Neuronal stem cell (in vitro differentiated cells): Measurements from ENCODE around the gene RHOBTB3.

Experiments used
- DNase-seq: peaks from one replicate; pipeline ENCODE4 v3.0.0-alpha.2; 2013; ENCODE audit warnings: low spot score
- H2AFZ ChIP-seq: one replicate; pipeline ENCODE4 v1.6.1; 2013; ENCODE audit warnings: mild to moderate bottlenecking, low read length, inconsistent platforms
- H2AK5ac ChIP-seq: 2 replicates; pipeline ENCODE4 v1.6.1; 2013; ENCODE audit warnings: low read depth, mild to moderate bottlenecking, inconsistent platforms, low read length, moderate library complexity, mixed read lengths
- H2BK120ac ChIP-seq: 2 replicates; pipeline ENCODE4 v1.6.1; 2013; ENCODE audit warnings: low read depth, mild to moderate bottlenecking, inconsistent platforms, low read length, moderate library complexity, mixed read lengths
- H2BK12ac ChIP-seq: one replicate; pipeline ENCODE4 v1.6.1; 2013; ENCODE audit warnings: low read length, inconsistent platforms
- H2BK15ac ChIP-seq: 2 replicates; pipeline ENCODE4 v1.6.1; 2013; ENCODE audit warnings: mild to moderate bottlenecking, low read length, inconsistent platforms, mixed read lengths
- H2BK5ac ChIP-seq: one replicate; pipeline ENCODE4 v1.6.1; 2013; ENCODE audit warnings: inconsistent platforms, mild to moderate bottlenecking, low read length, moderate library complexity
- H3K14ac ChIP-seq: one replicate; pipeline ENCODE4 v1.6.1; 2013; ENCODE audit warnings: low read length, inconsistent platforms
- H3K18ac ChIP-seq: 2 replicates; pipeline ENCODE4 v1.6.1; 2013; ENCODE audit warnings: low read length, inconsistent platforms
- H3K23ac ChIP-seq: 2 replicates; pipeline ENCODE4 v1.6.1; 2013; ENCODE audit warnings: low read depth, mild to moderate bottlenecking, mixed read lengths, low read length, inconsistent platforms; ENCODE audit not compliant: poor library complexity
- H3K27ac ChIP-seq: replicated peaks from 3 replicates; pipeline ENCODE4 v1.5.1; 2013; ENCODE audit warnings: low read length, inconsistent platforms
- H3K27me3 ChIP-seq, 3 experiments: 2 replicates each; pipeline ENCODE4 v1.6.1; 2013; ENCODE audit warnings: low read length in 3 of 3, mild to moderate bottlenecking in 2 of 3, inconsistent platforms in 1 of 3, low read depth in 1 of 3, mixed read lengths in 1 of 3, moderate library complexity in 1 of 3; ENCODE audit not compliant: control insufficient read depth in 3 of 3, insufficient read depth in 3 of 3
- H3K36me3 ChIP-seq, 2 donors: replicated peaks in 1 of 2; 2 replicates each; pipeline ENCODE4 v1.6.1; 2013; ENCODE audit warnings: low read length in 2 of 2; ENCODE audit not compliant: control insufficient read depth in 2 of 2, insufficient read depth in 2 of 2
- H3K4ac ChIP-seq: 2 replicates; pipeline ENCODE4 v1.6.1; 2013; ENCODE audit warnings: inconsistent platforms, mild to moderate bottlenecking, low read length, moderate library complexity
- H3K4me1 ChIP-seq, 2 donors: 1 replicate in 1 of 2; 2 replicates in 1 of 2; pipeline ENCODE4 v1.6.1; 2013; ENCODE audit warnings: low read length in 2 of 2, low read depth in 1 of 2; ENCODE audit not compliant: control insufficient read depth in 2 of 2, insufficient read depth in 1 of 2
- H3K4me2 ChIP-seq: one replicate; pipeline ENCODE4 v1.6.1; 2013; ENCODE audit warnings: mild to moderate bottlenecking, low read length, inconsistent platforms; ENCODE audit not compliant: insufficient read depth, poor library complexity, severe bottlenecking
- H3K4me3 ChIP-seq, 2 donors: 2 replicates each; pipeline ENCODE4 v1.5.1; 2013; ENCODE audit warnings: low read length in 2 of 2, mild to moderate bottlenecking in 2 of 2, inconsistent platforms in 1 of 2, moderate library complexity in 1 of 2
- H3K79me1 ChIP-seq: one replicate; pipeline ENCODE4 v1.6.1; 2013; ENCODE audit warnings: low read depth, mild to moderate bottlenecking, inconsistent platforms, low read length, moderate library complexity
- H3K9ac ChIP-seq: one replicate; pipeline ENCODE4 v1.6.1; 2013; ENCODE audit warnings: mild to moderate bottlenecking, low read depth, low read length, inconsistent platforms; ENCODE audit not compliant: poor library complexity
- H3K9me3 ChIP-seq, 2 donors: replicated peaks in 1 of 2; 2 replicates each; pipeline versions ENCODE3 to v1.6.1; 2013; ENCODE audit warnings: low read length in 2 of 2, mild to moderate bottlenecking in 2 of 2, inconsistent platforms in 1 of 2, low read depth in 1 of 2, mixed read lengths in 1 of 2, moderate library complexity in 1 of 2; ENCODE audit not compliant: control insufficient read depth in 2 of 2, insufficient read depth in 1 of 2
- H4K8ac ChIP-seq: one replicate; pipeline ENCODE4 v1.6.1; 2013; ENCODE audit warnings: low read depth, mild to moderate bottlenecking, inconsistent platforms, low read length, moderate library complexity
- H4K91ac ChIP-seq: one replicate; pipeline ENCODE4 v1.6.1; 2013; ENCODE audit warnings: low read length, low read depth, mild to moderate bottlenecking, inconsistent platforms; ENCODE audit not compliant: poor library complexity
- WGBS, 2 donors: extraction: QIAGEN DNeasy Blood & Tissue Kit; methylation state at CpG; one replicate each; pipeline ENCODE4 v1.1.7; 2013; ENCODE audit warnings: missing lambda C conversion rate in 2 of 2, mixed read lengths in 1 of 2; ENCODE audit not compliant: insufficient read length in 2 of 2, insufficient replicate concordance in 1 of 2; ENCODE audit errors: extremely low coverage in 2 of 2; 5-methylcytosine and 5-hydroxymethylcytosine counted together

The RHOBTB3 gene

DNA sequence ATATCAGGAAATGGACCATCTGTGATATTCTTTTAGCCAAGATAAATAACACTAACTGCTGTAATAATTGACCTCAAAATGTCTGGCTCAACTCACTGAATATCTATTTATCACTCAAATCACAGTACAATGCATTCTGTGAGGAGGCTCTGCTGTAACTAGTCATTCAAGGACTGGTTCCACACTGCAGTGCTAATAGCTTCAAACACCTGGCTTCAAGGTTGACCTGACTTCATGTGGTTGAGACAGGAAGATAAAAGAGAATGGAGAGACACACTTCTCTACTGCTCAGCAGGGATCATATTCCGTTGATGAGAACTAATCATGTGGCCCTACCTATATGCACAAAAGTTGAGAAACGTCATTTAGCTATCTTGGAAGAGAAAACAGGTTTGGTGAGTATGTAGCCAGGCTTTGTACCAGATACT lies 3.4 kb upstream of the RHOBTB3 start:
- no peak overlapping the region for H3K18ac ChIP-seq
- no peaks in the 10 kb centered on the region for H3K79me1 ChIP-seq
- H3K36me3 ChIP-seq, result peaks cover 0 to 2% of the 10 kb centered on the region in 2 donors
- no peak overlapping the region for H3K9ac ChIP-seq
- H3K4me3 ChIP-seq, result no peak overlapping the region
- H3K14ac ChIP-seq, result no peak overlapping the region
- H2AFZ ChIP-seq, result peak overlapping the region; percentile 1
- H3K23ac ChIP-seq, result no peak overlapping the region
- no peak overlapping the region for H2AK5ac ChIP-seq
- H4K91ac ChIP-seq, result no peak overlapping the region
- WGBS, 2 donors, result no CpG with 5 or more reads among the region's 2 CpGs
- peaks cover 0 to 23% (median 5%) of the 10 kb centered on the region in 3 experiments for H3K27me3 ChIP-seq
- H3K9me3 ChIP-seq, result no peaks in the 10 kb centered on the region
- H3K4ac ChIP-seq, result no peak overlapping the region
- H2BK120ac ChIP-seq, result no peak overlapping the region
- no peak for DNase-seq
- H2BK12ac ChIP-seq, result no peak overlapping the region
- no peak overlapping the region for H2BK5ac ChIP-seq
- peaks cover 6 to 19% of the 10 kb centered on the region in 2 donors for H3K4me1 ChIP-seq
- H4K8ac ChIP-seq, result no peak overlapping the region
- H3K27ac ChIP-seq, result no peak overlapping the region
- H2BK15ac ChIP-seq, result no peak overlapping the region
- no peak overlapping the region for H3K4me2 ChIP-seq

DNA sequence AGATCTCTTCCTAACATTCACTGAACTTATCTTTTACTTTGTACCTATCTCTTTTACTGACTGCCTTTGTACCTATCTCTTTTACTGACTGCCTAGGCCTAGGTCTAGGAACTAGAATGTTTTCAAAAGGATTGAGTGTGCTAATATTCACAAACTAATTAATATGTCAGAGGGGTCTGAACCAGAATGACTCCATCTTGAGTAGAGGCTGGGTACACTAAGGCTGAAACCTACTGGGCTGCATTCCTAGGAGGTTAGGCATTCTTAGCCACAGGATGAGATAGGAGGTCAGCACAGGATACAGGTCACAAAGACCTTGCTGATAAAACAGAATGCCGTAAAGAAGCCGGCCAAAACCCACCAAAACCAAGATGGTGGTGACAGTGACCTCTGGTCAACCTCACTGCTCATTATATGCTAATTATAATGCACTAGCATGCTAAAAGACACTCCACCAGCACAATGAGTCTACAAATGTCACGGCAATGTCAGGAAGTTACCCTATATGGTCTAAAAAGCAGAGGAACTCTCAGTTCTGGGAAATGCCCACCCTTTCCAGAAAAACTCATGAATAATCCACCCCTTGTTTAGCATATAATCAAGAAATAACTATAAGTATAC lies 2.5 kb upstream of the RHOBTB3 start:
- WGBS, 2 donors, result no CpG with 5 or more reads among the region's 3 CpGs
- H4K8ac ChIP-seq, result no peak overlapping the region
- DNase-seq, result no peak
- no peak overlapping the region for H2AK5ac ChIP-seq
- no peak overlapping the region for H3K27ac ChIP-seq
- no peak overlapping the region for H2BK15ac ChIP-seq
- no peak overlapping the region for H4K91ac ChIP-seq
- peak overlapping the region in 1 of 2 donors; percentile 88 for H3K4me3 ChIP-seq
- no peak overlapping the region for H3K4ac ChIP-seq
- no peak overlapping the region for H3K23ac ChIP-seq
- H3K4me2 ChIP-seq, result no peak overlapping the region
- H3K18ac ChIP-seq, result no peak overlapping the region
- no peak overlapping the region for H3K9ac ChIP-seq
- H3K27me3 ChIP-seq, result peaks cover 0 to 25% (median 5%) of the 10 kb centered on the region in 3 experiments
- H3K36me3 ChIP-seq, result peaks cover 0 to 10% of the 10 kb centered on the region in 2 donors
- no peak overlapping the region for H3K14ac ChIP-seq
- H2BK5ac ChIP-seq, result no peak overlapping the region
- H2BK12ac ChIP-seq, result no peak overlapping the region
- no peak overlapping the region for H2BK120ac ChIP-seq
- no peaks in the 10 kb centered on the region for H3K79me1 ChIP-seq
- H3K4me1 ChIP-seq, result peaks cover 6 to 24% of the 10 kb centered on the region in 2 donors
- peak overlapping the region; percentile 65 for H2AFZ ChIP-seq
- no peaks in the 10 kb centered on the region for H3K9me3 ChIP-seq

GRCh38 chr5:95729115-95730010 lies 1.8 kb upstream of the RHOBTB3 start:
- Histone ChIP-seq H2BK120ac (no peak overlapping the region), H3K9me3 (no peaks in the 10 kb centered on the region), H2BK12ac (no peak overlapping the region), H3K4me1 (peaks cover 6 to 29% of the 10 kb centered on the region in 2 donors), H3K18ac (no peak overlapping the region), H3K79me1 (no peaks in the 10 kb centered on the region), H4K8ac (no peak overlapping the region), H3K36me3 (peaks cover 0 to 18% of the 10 kb centered on the region in 2 donors), H3K9ac (no peak overlapping the region), H2AK5ac (no peak overlapping the region), H3K23ac (no peak overlapping the region), H3K14ac (no peak overlapping the region), H3K4ac (no peak overlapping the region), H2BK5ac (no peak overlapping the region), H4K91ac (no peak overlapping the region), H3K27ac (no peak overlapping the region), H2BK15ac (no peak overlapping the region), H3K4me2 (no peak overlapping the region), H3K4me3 (peak overlapping the region in 1 of 2 donors; percentile 88), H2AFZ (no peak overlapping the region), H3K27me3 (peaks cover 0 to 29% (median 5%) of the 10 kb centered on the region in 3 experiments)
- WGBS, 2 donors, result no CpG with 5 or more reads among the region's 8 CpGs
- DNase-seq, result no peak
